GM19372 (cell line): Measurements from ENCODE around the gene DCTPP1.
"Not testable (repeated sequence)": the region's sequence is repeated elsewhere in the genome, so short reads cannot be mapped to it uniquely, and the experiment has no call there.

ENCODE experiments used
- ATAC-seq: cut with Tn5 transposase; IDR thresholded peaks from one replicate; pipeline ENCODE4 v1.9.1; 2021; ENCODE audit warnings: mild to moderate bottlenecking, low read depth, moderate library complexity; ENCODE audit not compliant: unreplicated experiment

Gene DCTPP1

GRCh38 chr16:30416047-30416603, 13.7 kb downstream of the DCTPP1 start:
- ATAC-seq: no peak

DNA sequence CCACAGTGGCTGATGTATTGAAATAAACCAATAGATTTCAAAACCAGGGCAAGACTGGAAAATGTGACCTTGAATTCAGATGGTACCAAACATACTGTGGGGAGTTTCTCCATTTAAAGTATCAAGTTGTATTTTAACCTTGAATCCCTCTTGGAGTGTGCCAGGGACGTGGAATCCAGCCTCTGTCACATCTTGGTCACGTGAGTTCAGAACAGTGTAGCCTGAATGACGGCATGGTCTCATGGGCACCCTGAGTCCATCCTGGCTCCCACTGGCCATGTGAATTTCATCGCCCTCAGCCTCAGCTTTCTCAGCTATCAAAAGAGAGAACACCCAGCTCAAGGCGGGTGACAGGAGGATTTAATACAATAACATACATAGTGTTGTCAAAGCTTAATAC, 15.7 kb downstream of the DCTPP1 start:
- ATAC-seq: no peak

- ATAC-seq: no peak
Observed at GRCh38 chr16:30413112-30413806, 16.6 kb downstream of the DCTPP1 start.

DNA sequence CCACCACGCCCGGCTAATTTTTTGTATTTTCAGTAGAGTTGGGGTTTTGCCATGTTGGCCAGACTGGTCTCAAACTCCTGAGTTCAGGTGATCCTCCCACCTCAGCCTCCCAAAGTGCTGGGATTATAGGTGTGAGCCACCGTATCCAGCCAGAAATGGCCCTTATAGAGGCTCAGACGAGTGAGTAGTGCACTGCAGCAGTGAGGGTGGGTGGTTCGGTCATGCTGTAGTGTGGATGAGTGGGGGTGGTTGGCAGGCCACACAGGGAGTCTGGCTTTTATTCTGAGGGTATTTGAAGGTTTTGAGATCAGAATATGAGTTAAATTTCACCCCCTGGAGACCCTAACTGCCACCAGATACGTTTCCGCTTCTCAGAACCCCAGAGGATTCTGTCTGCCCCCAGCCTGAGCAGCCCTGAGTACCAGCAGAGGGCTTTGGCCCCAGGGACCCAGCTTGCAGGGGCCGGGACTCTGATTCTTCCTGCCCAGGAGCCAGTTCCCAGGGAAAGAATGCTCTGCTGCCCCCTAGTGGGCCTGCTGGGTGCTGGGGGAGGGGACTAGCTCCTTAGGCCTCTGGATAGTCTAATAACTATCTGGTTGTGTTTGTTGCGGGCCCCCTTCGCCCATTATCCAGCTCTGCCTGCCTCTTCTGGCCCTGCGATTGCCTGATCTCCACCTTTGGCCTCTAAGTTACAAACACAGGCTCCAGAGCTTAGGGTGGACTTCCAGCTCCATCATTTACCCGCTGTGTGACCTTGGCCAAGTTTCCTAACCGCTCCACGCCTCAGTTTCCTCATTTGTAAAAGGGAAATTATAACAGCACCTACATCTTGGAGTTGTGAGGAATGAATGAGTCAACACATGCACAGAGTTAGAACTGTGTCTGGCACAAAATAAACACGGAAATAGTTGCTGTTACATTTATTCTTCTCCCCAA, 20.4 kb downstream of the DCTPP1 start:
- ATAC-seq: no peak

DNA sequence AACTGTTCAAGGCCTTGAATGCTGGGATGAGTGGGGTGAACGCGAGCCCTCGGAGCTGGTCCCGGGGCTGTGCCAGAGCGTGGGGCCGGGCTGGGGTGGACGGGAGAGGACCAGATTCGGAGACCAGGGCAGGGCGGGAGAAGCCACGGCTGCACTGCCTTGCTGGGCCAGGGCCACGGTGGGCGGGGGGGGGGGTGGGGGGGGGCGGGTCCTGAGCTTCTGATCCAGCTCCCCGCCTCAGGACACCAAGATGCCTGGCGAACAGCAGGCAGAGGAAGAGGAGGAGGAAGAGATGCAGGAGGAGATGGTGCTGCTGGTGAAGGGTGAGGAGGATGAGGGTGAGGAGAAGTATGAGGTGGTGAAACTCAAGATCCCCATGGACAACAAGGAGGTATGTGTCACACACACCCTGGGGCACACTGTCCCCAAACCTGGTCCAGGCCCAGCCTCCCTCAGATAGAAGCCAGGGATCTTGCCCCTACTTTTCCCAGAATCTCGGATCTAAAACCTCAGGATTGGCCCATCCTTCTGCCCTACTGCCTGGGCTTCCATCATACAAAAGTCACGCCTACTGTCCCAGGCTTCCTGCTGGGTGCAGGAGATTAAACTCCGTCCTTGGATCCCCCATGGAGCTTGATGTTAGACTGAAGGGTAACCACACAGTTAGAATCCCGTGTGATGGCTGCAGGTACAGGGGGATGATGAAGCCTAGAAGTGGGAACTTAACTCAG, 21.9 kb downstream of the DCTPP1 start:
- no peak for ATAC-seq

- peak; percentile 76 for ATAC-seq
Observed at GRCh38 chr16:30407102-30407803, 22.6 kb downstream of the DCTPP1 start, which contains the start of gene ZNF771. Gene ZNF771 (plus strand): TSS chr16:30407606. CDS start chr16:30408054, 448 bp downstream.

GRCh38 chr16:30406795-30407101, 23.1 kb downstream of the DCTPP1 start:
- ATAC-seq: peak; percentile 22

- ATAC-seq: no peak
Observed at GRCh38 chr16:30401768-30402425, 27.9 kb downstream of the DCTPP1 start.

DNA sequence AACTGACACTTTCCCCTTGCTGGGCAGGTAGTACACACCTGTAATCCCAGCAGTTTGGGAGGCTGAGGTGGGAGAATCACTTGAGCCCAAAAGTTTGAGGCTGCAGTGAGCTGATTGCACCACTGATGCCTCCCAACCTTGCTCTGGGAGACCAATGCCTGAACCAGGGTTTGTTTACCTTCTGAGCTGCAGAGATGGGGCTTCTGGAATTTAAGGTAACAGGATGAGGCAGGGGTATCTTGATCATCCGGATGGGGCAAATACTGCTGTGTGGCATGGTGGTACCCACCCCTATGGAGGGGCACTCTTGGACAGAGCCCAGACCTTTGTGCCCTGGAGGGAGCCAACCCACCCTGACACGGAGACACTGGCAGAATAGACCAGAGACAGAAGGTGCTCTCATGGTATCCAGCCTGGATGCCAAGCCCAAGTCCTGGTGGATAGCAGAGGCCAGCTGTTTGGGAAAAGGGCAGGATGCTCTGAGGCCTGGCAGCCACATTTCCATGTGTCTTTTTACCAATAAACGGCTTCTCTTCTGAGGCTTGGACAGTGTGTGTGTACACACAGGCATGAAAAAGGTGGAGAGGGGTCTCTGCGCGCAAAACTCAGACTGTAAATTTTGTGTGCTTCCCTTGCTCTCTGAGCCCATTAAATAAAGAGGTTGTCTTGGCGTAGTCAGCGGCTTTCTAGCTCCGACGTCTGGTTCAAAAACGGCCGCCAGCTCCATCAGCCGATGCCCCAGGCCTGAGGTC, 30.2 kb downstream of the DCTPP1 start:
- ATAC-seq: no peak

GRCh38 chr16:30398661-30399434, 31.0 kb downstream of the DCTPP1 start:
- no peak for ATAC-seq

DNA sequence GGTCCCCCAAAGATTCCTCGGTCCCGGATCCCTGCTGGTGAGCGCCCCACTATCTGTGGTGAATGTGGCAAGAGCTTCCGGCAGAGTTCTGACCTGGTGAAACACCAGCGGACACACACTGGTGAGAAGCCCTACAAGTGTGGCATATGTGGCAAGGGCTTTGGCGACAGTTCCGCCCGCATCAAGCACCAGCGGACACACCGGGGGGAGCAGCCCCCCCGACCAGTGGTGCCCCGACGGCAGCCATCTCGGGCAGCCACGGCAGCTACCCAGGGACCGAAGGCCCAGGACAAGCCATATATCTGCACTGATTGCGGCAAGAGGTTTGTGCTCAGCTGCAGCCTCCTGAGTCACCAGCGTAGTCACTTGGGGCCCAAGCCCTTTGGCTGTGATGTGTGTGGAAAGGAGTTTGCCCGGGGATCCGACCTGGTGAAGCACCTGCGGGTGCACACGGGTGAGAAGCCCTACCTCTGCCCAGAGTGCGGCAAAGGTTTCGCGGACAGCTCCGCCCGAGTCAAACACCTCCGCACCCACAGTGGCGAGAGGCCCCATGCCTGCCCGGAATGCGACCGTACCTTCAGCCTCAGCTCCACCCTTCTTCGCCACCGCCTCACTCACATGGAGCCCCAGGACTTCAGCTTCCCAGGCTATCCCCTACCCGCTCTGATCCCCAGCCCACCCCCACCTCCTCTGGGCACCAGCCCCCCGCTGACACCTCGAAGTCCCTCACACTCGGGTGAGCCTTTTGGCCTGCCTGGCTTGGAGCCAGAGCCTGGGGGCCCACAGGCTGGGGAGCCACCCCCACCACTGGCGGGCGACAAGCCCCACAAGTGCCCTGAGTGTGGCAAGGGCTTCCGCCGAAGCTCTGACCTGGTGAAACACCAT, 31.8 kb downstream of the DCTPP1 start:
- ATAC-seq: no peak

- ATAC-seq: no peak
Observed at GRCh38 chr16:30397056-30397455, 32.8 kb downstream of the DCTPP1 start.

- not testable (repeated sequence) for ATAC-seq
Observed at GRCh38 chr16:30396627-30397026, 33.2 kb downstream of the DCTPP1 start.

DNA sequence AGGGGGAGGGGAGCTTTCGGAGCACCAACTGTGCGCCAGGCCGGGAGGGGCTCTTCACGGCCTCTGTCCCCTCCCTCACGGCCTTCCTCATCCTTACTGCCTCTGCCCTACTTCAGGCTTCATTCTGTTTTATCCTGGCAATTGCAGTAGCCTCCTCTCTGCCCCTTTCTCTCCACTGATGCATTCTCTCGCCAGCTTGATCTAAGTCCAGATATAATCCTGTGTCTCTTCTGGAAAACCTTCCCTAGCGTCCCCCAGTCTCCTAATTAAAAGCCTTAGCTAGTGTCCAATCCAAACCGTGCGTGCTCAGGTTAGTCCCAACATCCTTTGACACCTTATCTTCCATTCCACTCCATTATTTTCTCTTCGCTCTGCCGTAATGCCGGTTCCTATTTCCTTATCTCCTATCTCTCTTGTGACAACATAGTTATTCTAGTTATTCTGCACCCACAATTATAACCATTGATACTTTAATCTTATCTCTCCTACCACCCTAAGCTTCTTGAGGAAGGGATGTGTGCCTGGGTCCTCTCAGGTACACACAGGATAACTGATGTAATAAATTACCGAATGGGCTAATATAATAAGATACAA, 33.7 kb downstream of the DCTPP1 start:
- no peak for ATAC-seq

GRCh38 chr16:30395155-30395991, 34.5 kb downstream of the DCTPP1 start, which contains the start of gene ZNF48:
Gene ZNF48 (plus strand): TSS chr16:30395420. CDS start chr16:30395795, 375 bp downstream.
- no peak for ATAC-seq
